Measurements from ENCODE around the gene SSR4. TPM values are rescaled to one million over a fixed set of nuclear protein-coding genes. Genes with fewer than 3 reads are reported as not detected.

Gene SSR4
- polyA plus RNA-seq, 2 of the 4 experiments (the other 2 are of a cell fraction) = 212 to 352 TPM

- H3K4me1 ChIP-seq = no peaks in the 10 kb centered on the region
- no peak overlapping the region for H3K27ac ChIP-seq
- no peak overlapping the region for H3K4me2 ChIP-seq
- no peak for DNase-seq (ENCODE audit: low read depth in 1 of 2, low spot score in 1 of 2)
- no peak for FAIRE-seq
- no peak overlapping the region for H3K4me3 ChIP-seq
- 0 out of 6 replicates have a peak, but pooled peaks of 1 of the 2 experiments have one; percentile 8 for ATAC-seq
- no peaks in the 10 kb centered on the region for H3K9me3 ChIP-seq
- WGBS (ENCODE audit: missing lambda C conversion rate) = 90% methylated on average over 16 of the region's 34 CpGs
- ChIA-PET POLR2A (interaction anchor here (2.1 kb wide), 1 partner anchor 10 kb away, joined by 7 read pairs; the partner anchor contains the start of genes IDH3G and SSR4), CTCF (interaction anchor here (0.8 to 1.8 kb wide), 4 partner anchors 41 to 148 kb away, joined by 3 to 4 read pairs (median 4); no protein-coding TSS in a partner anchor)
- TF ChIP-seq FOSB (CRISPR knock-in tag; IDR thresholded peaks at IDR 0.05) = no peak
- no peak for TF ChIP-seq SMC3 (IDR thresholded peaks at IDR 0.05)
- TF ChIP-seq, protein P1, sequence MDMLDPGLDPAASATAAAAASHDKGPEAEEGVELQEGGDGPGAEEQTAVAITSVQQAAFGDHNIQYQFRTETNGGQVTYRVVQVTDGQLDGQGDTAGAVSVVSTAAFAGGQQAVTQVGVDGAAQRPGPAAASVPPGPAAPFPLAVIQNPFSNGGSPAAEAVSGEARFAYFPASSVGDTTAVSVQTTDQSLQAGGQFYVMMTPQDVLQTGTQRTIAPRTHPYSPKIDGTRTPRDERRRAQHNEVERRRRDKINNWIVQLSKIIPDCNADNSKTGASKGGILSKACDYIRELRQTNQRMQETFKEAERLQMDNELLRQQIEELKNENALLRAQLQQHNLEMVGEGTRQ (IDR thresholded peaks at IDR 0.05) = no peak
- TF ChIP-seq EHMT2 (IDR thresholded peaks at IDR 0.05; ENCODE audit: low read depth) = no peak
- TF ChIP-seq CHD2 (IDR thresholded peaks at IDR 0.05; ENCODE audit: low read length, partially characterized antibody) = no peak
- no peak for TF ChIP-seq HOXB13 (CRISPR knock-in tag; IDR thresholded peaks at IDR 0.05; ENCODE audit: low read depth)
- TF ChIP-seq PHF8 (IDR thresholded peaks at IDR 0.05; ENCODE audit: borderline replicate concordance, low read depth) = no peak
- TF ChIP-seq, protein P2, sequence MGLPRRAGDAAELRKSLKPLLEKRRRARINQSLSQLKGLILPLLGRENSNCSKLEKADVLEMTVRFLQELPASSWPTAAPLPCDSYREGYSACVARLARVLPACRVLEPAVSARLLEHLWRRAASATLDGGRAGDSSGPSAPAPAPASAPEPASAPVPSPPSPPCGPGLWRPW (IDR thresholded peaks at IDR 0.05) = no peak
Observed at GRCh38 chrX:153804100-153804595, 9.7 kb downstream of the SSR4 start.

DNA sequence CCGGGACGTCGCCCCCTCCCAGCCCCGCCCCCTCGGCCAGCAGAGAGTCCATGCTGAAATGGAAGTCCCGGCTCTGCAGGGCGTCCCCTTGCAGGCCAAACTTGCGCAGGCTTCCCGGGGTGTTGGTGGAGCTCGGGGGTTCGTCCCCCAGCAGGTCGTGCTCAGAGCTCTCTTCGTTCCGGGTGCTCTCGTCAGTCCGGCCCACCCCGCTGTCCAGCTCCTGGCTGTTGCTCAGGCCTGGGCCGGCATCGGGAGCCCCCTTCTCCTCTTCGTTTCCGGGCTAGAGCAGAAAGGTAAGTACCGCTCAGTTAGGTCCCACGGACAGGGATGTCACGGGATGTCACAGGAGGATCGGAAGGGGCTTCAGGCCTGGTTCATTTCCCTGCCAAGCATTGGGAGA, 10.2 kb downstream of the SSR4 start:
- Histone ChIP-seq H3K4me1 (no peaks in the 10 kb centered on the region), H3K4me3 (no peak overlapping the region), H3K4me2 (no peak overlapping the region), H3K9me3 (no peaks in the 10 kb centered on the region), H3K27ac (no peak overlapping the region)
- ChIA-PET POLR2A (interaction anchor here (2.1 kb wide), 1 partner anchor 10 kb away, joined by 7 read pairs; the partner anchor contains the start of genes IDH3G and SSR4), CTCF (interaction anchor here (1.0 to 1.8 kb wide), 2 partner anchors 143 to 148 kb away, joined by 3 to 4 read pairs; no protein-coding TSS in a partner anchor)
- DNase-seq (ENCODE audit: low read depth in 1 of 2, low spot score in 1 of 2) (no peak), FAIRE-seq (no peak), ATAC-seq (no peak)
- TF ChIP-seq, protein P2 (IDR thresholded peaks at IDR 0.05) = no peak
- TF ChIP-seq SMC3 (IDR thresholded peaks at IDR 0.05) (no peak), CHD2 (IDR thresholded peaks at IDR 0.05; ENCODE audit: low read length, partially characterized antibody) (no peak), NFE2L2 (conservative IDR thresholded peaks at IDR 0.05; ENCODE audit: low read length) (no peak), ZC3H11A (IDR thresholded peaks at IDR 0.05) (no peak), CBX2 (IDR thresholded peaks at IDR 0.05; ENCODE audit: borderline replicate concordance, low read depth) (no peak), PHF8 (IDR thresholded peaks at IDR 0.05; ENCODE audit: borderline replicate concordance, low read depth) (no peak), REST (IDR thresholded peaks at IDR 0.05) (no peak), CTCF (IDR thresholded peaks at IDR 0.05) (no peak), RAD21 (conservative IDR thresholded peaks at IDR 0.05 in 1 of 2, IDR thresholded peaks at IDR 0.05 in 1 of 2) (no peak), EHMT2 (IDR thresholded peaks at IDR 0.05; ENCODE audit: low read depth) (no peak), EHF (CRISPR knock-in tag; IDR thresholded peaks at IDR 0.05) (no peak), MAZ (IDR thresholded peaks at IDR 0.05; ENCODE audit: borderline replicate concordance, low read depth, low read length) (no peak)
- TF ChIP-seq, protein P3, sequence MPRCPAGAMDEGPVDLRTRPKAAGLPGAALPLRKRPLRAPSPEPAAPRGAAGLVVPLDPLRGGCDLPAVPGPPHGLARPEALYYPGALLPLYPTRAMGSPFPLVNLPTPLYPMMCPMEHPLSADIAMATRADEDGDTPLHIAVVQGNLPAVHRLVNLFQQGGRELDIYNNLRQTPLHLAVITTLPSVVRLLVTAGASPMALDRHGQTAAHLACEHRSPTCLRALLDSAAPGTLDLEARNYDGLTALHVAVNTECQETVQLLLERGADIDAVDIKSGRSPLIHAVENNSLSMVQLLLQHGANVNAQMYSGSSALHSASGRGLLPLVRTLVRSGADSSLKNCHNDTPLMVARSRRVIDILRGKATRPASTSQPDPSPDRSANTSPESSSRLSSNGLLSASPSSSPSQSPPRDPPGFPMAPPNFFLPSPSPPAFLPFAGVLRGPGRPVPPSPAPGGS (IDR thresholded peaks at IDR 0.05) = no peak
- TF ChIP-seq, protein P4, sequence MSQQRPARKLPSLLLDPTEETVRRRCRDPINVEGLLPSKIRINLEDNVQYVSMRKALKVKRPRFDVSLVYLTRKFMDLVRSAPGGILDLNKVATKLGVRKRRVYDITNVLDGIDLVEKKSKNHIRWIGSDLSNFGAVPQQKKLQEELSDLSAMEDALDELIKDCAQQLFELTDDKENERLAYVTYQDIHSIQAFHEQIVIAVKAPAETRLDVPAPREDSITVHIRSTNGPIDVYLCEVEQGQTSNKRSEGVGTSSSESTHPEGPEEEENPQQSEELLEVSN (IDR thresholded peaks at IDR 0.05; ENCODE audit: borderline replicate concordance, low read depth) = no peak
- WGBS (ENCODE audit: missing lambda C conversion rate) = 77% methylated on average over 18 of the region's 25 CpGs

All from A549 (cell line).